ENCODE data around the gene SMTNL2.

GRCh38 chr17:4582691-4583090 is 1.6 kb upstream of the SMTNL2 start:
- TF ChIP-seq FOXM1 (IDR thresholded peaks at IDR 0.05; ENCODE audit: low read depth) (no peak), CTCF (IDR thresholded peaks at IDR 0.05) (no peak), USF2 (IDR thresholded peaks at IDR 0.05; ENCODE audit: borderline replicate concordance, low read depth, low read length) (no peak), POLR2AphosphoS5 (IDR thresholded peaks at IDR 0.05; ENCODE audit: low read depth, low read length) (no peak), RFX5 (IDR thresholded peaks at IDR 0.05; ENCODE audit: low read length) (no peak), PBX3 (IDR thresholded peaks at IDR 0.05) (no peak), ZBTB33 (IDR thresholded peaks at IDR 0.05; ENCODE audit: borderline replicate concordance, low read depth) (no peak)

Data from SK-N-SH (cell line).